IMR-90 (cell line): Measurements from ENCODE around the gene BCAS1. TPM values are rescaled to one million over a fixed set of nuclear protein-coding genes. Genes with fewer than 3 reads are reported as not detected.

ENCODE experiments used
- ATAC-seq: fragments of 200-7000 bp; cut with Tn5 transposase; 2 replicates; pipeline ENCODE4 v1.9.1; 2020; ENCODE audit warnings: low read depth, mild to moderate bottlenecking, moderate library complexity
- BruUV-seq: library from RNA; stranded (reverse); fragments of 400-500 nt; replicated peaks from 2 replicates; lab custom pipeline; 2021; lab: Mats Ljungman, UMichigan
- CTCF ChIA-PET: fragments of 300-600 bp; formaldehyde crosslinking; extraction: SDS; loops from one replicate; lab custom pipeline; 2021; ENCODE audit warnings: antibody characterized with exemption; lab: Yijun Ruan, JAX
- POLR2A ChIA-PET: fragments of 300-600 bp; sonication (Branson Sonifier 250); formaldehyde crosslinking; loops from one replicate; lab custom pipeline; 2022; ENCODE audit warnings: antibody characterized with exemption; ENCODE audit not compliant: unreplicated experiment; lab: Charles Lee
- DNase-seq: peaks from one replicate; pipeline ENCODE4 v3.0.0; 2013
- H2AFZ ChIP-seq: replicated peaks from 2 replicates; pipeline ENCODE3; 2013; ENCODE audit warnings: low read length, mild to moderate bottlenecking; ENCODE audit not compliant: poor library complexity
- H2AK5ac ChIP-seq: 2 replicates; pipeline ENCODE4 v1.6.1; 2013; ENCODE audit warnings: low read depth, low read length, inconsistent platforms
- H2AK9ac ChIP-seq: replicated peaks from 2 replicates; pipeline ENCODE3; 2013; ENCODE audit warnings: mild to moderate bottlenecking, low read depth, low read length, moderate library complexity; ENCODE audit not compliant: poor library complexity
- H2BK120ac ChIP-seq: 2 replicates; pipeline ENCODE4 v1.6.1; 2013; ENCODE audit warnings: low read depth, low read length, inconsistent platforms
- H2BK15ac ChIP-seq: 3 replicates; pipeline ENCODE4 v1.6.1; 2013; ENCODE audit warnings: low read depth, low read length, inconsistent platforms
- H2BK20ac ChIP-seq: 2 replicates; pipeline ENCODE4 v1.6.1; 2013; ENCODE audit warnings: low read depth, mild to moderate bottlenecking, inconsistent platforms, low read length, moderate library complexity
- H2BK5ac ChIP-seq: 2 replicates; pipeline ENCODE4 v1.6.1; 2013; ENCODE audit warnings: mild to moderate bottlenecking, low read depth, low read length, inconsistent platforms; ENCODE audit not compliant: poor library complexity, severe bottlenecking
- H3K14ac ChIP-seq: replicated peaks from 2 replicates; pipeline ENCODE4 v1.6.1; 2013; ENCODE audit warnings: low read depth, low read length, inconsistent platforms
- H3K18ac ChIP-seq: 2 replicates; pipeline ENCODE4 v1.6.1; 2013; ENCODE audit warnings: low read depth, low read length, control low read depth
- H3K23ac ChIP-seq: 2 replicates; pipeline ENCODE4 v1.6.1; 2013; ENCODE audit warnings: low read depth, low read length, inconsistent platforms
- H3K27ac ChIP-seq: 2 replicates; pipeline ENCODE4 v1.5.1; 2013; ENCODE audit warnings: mild to moderate bottlenecking, control low read depth, low read length; ENCODE audit not compliant: insufficient read depth
- H3K27me3 ChIP-seq: 2 replicates; pipeline ENCODE4 v1.6.1; 2013; ENCODE audit warnings: low read length; ENCODE audit not compliant: control insufficient read depth, insufficient read depth
- H3K36me3 ChIP-seq: 2 replicates; pipeline ENCODE4 v1.6.1; 2013; ENCODE audit warnings: low read length, mixed read lengths; ENCODE audit not compliant: control insufficient read depth, insufficient read depth
- H3K4ac ChIP-seq: 2 replicates; pipeline ENCODE4 v1.6.1; 2013; ENCODE audit warnings: low read depth, low read length, inconsistent platforms
- H3K4me1 ChIP-seq: 2 replicates; pipeline ENCODE4 v1.6.1; 2013; ENCODE audit warnings: low read length, mixed read lengths; ENCODE audit not compliant: control insufficient read depth, insufficient read depth
- H3K4me2 ChIP-seq: 2 replicates; pipeline ENCODE4 v1.6.1; 2013; ENCODE audit warnings: low read depth, mild to moderate bottlenecking, control low read depth, low read length, moderate library complexity
- H3K4me3 ChIP-seq: 2 replicates; pipeline ENCODE4 v1.5.1; 2013; ENCODE audit warnings: low read depth, mild to moderate bottlenecking, control low read depth, low read length, moderate library complexity; ENCODE audit not compliant: insufficient read depth
- H3K56ac ChIP-seq: 2 replicates; pipeline ENCODE4 v1.6.1; 2013; ENCODE audit warnings: low read length, inconsistent platforms; ENCODE audit not compliant: insufficient read depth; ENCODE audit errors: extremely low read depth
- H3K79me1 ChIP-seq, 2 experiments: 2 replicates each; pipeline ENCODE4 v1.6.1; 2013; ENCODE audit warnings: low read length in 2 of 2, inconsistent platforms in 1 of 2, low read depth in 1 of 2
- H3K9ac ChIP-seq: 2 replicates; pipeline ENCODE4 v1.6.1; 2013; ENCODE audit warnings: low read depth, low read length, control low read depth
- H3K9me1 ChIP-seq: 2 replicates; pipeline ENCODE4 v1.6.1; 2013; ENCODE audit warnings: low read length, inconsistent platforms; ENCODE audit not compliant: insufficient read depth
- H3K9me3 ChIP-seq: 2 replicates; pipeline ENCODE4 v1.6.1; 2013; ENCODE audit warnings: low read length; ENCODE audit not compliant: control insufficient read depth, insufficient read depth
- H4K20me1 ChIP-seq: 2 replicates; pipeline ENCODE4 v1.6.1; 2013; ENCODE audit warnings: low read length, inconsistent platforms; ENCODE audit not compliant: insufficient read depth
- H4K5ac ChIP-seq: 2 replicates; pipeline ENCODE4 v1.6.1; 2013; ENCODE audit warnings: mild to moderate bottlenecking, low read depth, low read length, control low read depth
- H4K8ac ChIP-seq, 2 experiments: 2 replicates each; pipeline ENCODE4 v1.6.1; 2013; ENCODE audit warnings: low read depth in 2 of 2, low read length in 2 of 2, control low read depth in 1 of 2, inconsistent platforms in 1 of 2
- H4K91ac ChIP-seq: 2 replicates; pipeline ENCODE4 v1.6.1; 2013; ENCODE audit warnings: low read depth, low read length, inconsistent platforms; ENCODE audit not compliant: insufficient read depth
- BHLHE40 ChIP-seq: fragments of 150-350 bp; IDR thresholded peaks from 2 replicates; pipeline ENCODE4 v1.6.1; 2016; ENCODE audit warnings: mild to moderate bottlenecking, low read depth, low read length
- MXI1 ChIP-seq: IDR thresholded peaks from 2 replicates; pipeline ENCODE4 v1.6.1; 2012; ENCODE audit warnings: low read depth, mild to moderate bottlenecking, low read length, moderate library complexity, borderline replicate concordance
- WGBS, 2 experiments: methylation state at CpG; one replicate each; pipeline versions ENCODE4 v1.1.5 to v1.1.7; 2013; ENCODE audit warnings: missing lambda C conversion rate in 2 of 2; ENCODE audit not compliant: insufficient read length in 1 of 2; ENCODE audit errors: extremely low coverage in 2 of 2; 5-methylcytosine and 5-hydroxymethylcytosine counted together
- dilution Hi-C: fragments of 300-500 bp; cut with HindIII; formaldehyde crosslinking; loops from one replicate; pipeline ENCODE4 v1.14.3; 2018; ENCODE audit warnings: low sequenced_read_pairs; ENCODE audit not compliant: unreplicated experiment
- in situ Hi-C: fragments of 300-500 bp; cut with MboI; formaldehyde crosslinking; loops from 3 replicates; pipeline ENCODE4 v1.14.3; 2019; ENCODE audit warnings: low sequenced_read_pairs, inconsistent platforms, mixed read lengths
- intact Hi-C: fragments of 100-400 bp; cut with micrococcal nuclease; formaldehyde crosslinking; loops from 2 replicates; pipeline ENCODE4 v1.10.0; 2022
- polyA plus RNA-seq, 3 experiments: library from polyadenylated mRNA; depleted of rRNA; stranded (reverse); fragments of >200 nt; gene quantifications; 2 replicates each; pipeline ENCODE4 v1.2.3, GENCODE V29; 2012; ENCODE audit warnings: low replicate concordance in 1 of 3
- total RNA-seq: library from RNA; depleted of rRNA; stranded (reverse); fragments of >200 nt; gene quantifications from 2 replicates; pipeline ENCODE4 v1.2.3, GENCODE V29; 2012
- TF ChIP-seq, protein P1 (sequence below): conservative IDR thresholded peaks from 2 replicates; pipeline ENCODE4 v1.5.1; 2012; ENCODE audit warnings: mild to moderate bottlenecking, low read depth, low read length, improper control_type of control experiment

BCAS1 gene
- total and polyA plus RNA-seq, 2 of the 4 experiments (the other 2 are of a cell fraction), result under 0.01 TPM; not detected in 1

DNA sequence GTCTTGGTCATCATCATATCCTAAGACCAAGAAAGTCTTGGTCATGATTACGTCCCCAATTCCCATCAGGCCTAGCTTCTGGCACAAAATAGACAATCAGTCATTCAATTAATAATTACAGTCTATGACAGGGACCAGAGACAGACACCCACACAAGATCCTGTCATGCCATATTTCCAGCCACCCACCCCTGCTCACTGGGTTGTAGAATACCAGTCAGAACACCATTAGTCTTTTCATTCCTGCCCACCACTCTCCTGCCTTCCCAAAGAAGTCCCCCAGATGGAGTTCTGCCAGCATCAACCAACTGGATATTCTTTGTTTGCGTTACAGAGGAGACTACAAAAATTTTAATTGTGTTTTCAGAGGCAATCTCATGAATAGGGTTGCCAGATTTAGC, 81.0 kb downstream of the BCAS1 start:
- Histone ChIP-seq H3K23ac (no peak overlapping the region), H4K91ac (no peak overlapping the region), H2BK120ac (no peak overlapping the region), H3K4ac (no peak overlapping the region), H4K20me1 (no peaks in the 10 kb centered on the region), H3K18ac (no peak overlapping the region), H3K4me1 (no peaks in the 10 kb centered on the region), H3K36me3 (no peaks in the 10 kb centered on the region), H4K8ac (no peak overlapping the region), H3K14ac (no peak overlapping the region), H3K56ac (no peak overlapping the region), H3K27ac (no peak overlapping the region), H3K9me3 (no peaks in the 10 kb centered on the region), H2AK9ac (no peak overlapping the region), H3K4me2 (no peak overlapping the region), H3K79me1 (no peaks in the 10 kb centered on the region), H4K5ac (no peak overlapping the region), H3K27me3 (no peaks in the 10 kb centered on the region), H2AK5ac (no peak overlapping the region), H2AFZ (no peak overlapping the region), H2BK5ac (no peak overlapping the region), H3K9me1 (no peaks in the 10 kb centered on the region), H2BK15ac (no peak overlapping the region), H3K4me3 (no peak overlapping the region), H2BK20ac (no peak overlapping the region), H3K9ac (no peak overlapping the region)
- BruUV-seq, result no TSS peak
- ATAC-seq (no peak), DNase-seq (no peak)
- CTCF ChIA-PET, result no interaction called here
- in situ Hi-C loops (loop anchor here (25.0 kb wide), 3 partner anchors 98 to 1752 kb away; no protein-coding TSS in a partner anchor), dilution Hi-C loops (no loop called here), intact Hi-C loops (no loop called here)
- POLR2A ChIA-PET, result no interaction called here
- WGBS, 2 experiments, result no CpG with 5 or more reads among the region's 2 CpGs
- TF ChIP-seq, protein P1, sequence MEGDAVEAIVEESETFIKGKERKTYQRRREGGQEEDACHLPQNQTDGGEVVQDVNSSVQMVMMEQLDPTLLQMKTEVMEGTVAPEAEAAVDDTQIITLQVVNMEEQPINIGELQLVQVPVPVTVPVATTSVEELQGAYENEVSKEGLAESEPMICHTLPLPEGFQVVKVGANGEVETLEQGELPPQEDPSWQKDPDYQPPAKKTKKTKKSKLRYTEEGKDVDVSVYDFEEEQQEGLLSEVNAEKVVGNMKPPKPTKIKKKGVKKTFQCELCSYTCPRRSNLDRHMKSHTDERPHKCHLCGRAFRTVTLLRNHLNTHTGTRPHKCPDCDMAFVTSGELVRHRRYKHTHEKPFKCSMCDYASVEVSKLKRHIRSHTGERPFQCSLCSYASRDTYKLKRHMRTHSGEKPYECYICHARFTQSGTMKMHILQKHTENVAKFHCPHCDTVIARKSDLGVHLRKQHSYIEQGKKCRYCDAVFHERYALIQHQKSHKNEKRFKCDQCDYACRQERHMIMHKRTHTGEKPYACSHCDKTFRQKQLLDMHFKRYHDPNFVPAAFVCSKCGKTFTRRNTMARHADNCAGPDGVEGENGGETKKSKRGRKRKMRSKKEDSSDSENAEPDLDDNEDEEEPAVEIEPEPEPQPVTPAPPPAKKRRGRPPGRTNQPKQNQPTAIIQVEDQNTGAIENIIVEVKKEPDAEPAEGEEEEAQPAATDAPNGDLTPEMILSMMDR, result no peak
- TF ChIP-seq MXI1, result no peak
- no peak for TF ChIP-seq BHLHE40
